ENCODE measurements around the gene TEX35. TPM values are rescaled to one million over a fixed set of nuclear protein-coding genes. Genes with fewer than 3 reads are reported as not detected.

Gene TEX35
- total RNA-seq, 3 donors from 2014 or later, result not detected

DNA sequence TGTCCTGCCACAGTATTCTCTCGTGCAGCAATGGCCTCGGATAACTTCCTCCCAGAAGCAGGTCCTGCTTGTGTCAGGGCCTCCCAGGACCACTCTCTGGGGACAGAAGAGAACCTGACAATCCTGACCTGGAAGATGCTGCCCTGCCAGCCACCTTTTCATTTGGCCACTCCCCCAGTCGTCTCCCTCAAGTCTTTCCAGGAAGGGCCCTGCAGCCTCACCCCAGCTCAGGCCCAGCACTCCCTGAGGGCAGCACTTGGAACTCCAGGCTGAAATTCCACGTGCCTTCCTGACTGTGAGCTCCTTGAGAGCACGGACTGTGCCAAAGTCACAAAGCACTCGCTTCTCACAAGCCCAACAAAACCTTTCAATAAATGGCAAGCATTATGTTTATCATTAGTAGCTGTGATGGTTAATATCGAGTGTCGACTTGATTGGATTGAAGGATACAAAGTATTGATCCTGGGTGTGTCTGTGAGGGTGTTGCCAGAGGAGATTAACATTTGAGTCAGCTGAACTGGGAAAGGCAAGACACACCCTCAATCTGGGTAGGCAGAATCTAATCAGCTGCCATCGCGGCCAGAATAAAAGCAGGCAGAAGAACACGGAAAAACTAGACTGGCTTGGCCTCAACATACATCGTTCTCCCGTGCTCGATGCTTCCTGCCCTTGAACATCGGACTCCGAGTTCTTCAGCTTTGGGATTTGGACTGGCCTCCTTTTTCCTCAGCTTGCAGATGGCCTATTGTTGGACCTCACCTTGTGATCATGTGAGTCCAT, 13.8 kb upstream of the TEX35 start:
- DNase-seq, result no peak
- no peaks in the 10 kb centered on the region for H3K9me3 ChIP-seq
- no peaks in the 10 kb centered on the region for H3K4me1 ChIP-seq (ENCODE audit: low read depth)
- ATAC-seq, result no peak
- TF ChIP-seq, protein P1, sequence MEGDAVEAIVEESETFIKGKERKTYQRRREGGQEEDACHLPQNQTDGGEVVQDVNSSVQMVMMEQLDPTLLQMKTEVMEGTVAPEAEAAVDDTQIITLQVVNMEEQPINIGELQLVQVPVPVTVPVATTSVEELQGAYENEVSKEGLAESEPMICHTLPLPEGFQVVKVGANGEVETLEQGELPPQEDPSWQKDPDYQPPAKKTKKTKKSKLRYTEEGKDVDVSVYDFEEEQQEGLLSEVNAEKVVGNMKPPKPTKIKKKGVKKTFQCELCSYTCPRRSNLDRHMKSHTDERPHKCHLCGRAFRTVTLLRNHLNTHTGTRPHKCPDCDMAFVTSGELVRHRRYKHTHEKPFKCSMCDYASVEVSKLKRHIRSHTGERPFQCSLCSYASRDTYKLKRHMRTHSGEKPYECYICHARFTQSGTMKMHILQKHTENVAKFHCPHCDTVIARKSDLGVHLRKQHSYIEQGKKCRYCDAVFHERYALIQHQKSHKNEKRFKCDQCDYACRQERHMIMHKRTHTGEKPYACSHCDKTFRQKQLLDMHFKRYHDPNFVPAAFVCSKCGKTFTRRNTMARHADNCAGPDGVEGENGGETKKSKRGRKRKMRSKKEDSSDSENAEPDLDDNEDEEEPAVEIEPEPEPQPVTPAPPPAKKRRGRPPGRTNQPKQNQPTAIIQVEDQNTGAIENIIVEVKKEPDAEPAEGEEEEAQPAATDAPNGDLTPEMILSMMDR (IDR thresholded peaks at IDR 0.05), result no peak
- H3K36me3 ChIP-seq (ENCODE audit: low read depth), result no peaks in the 10 kb centered on the region
- intact Hi-C loops (cut with DNase I, micrococcal nuclease), result no loop called here
- H3K4me3 ChIP-seq, result no peak overlapping the region

DNA sequence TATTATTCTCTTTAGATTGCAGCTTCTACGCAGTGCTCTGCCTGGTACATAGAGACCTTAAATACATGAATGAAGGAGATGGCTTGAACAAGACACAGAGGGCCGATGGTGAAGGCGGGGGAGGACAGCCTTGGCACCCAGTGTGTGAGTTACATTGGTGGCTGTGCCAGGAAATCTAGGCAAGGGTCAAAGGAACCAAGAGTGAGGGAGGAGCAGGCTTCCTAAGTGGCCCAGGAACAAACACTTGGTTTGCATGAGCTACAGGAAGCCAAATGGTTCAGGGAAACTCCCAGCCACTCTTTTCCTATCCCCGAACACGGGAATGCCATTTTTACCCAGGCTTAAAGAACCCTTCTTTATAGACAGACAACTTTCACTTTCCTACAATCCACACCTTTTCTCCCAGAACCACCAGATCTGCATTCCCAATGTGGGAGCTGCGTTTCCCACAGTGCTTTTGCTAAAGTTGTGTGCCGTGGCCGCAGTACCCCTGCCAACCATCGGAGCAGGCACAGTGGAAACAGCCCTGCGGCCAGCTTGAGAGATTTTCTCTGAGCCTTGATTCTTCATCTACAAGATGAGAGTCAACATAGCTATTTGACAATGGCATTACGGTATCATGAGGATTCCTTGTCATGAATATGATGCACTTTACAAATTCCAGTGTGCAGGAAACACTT, 12.7 kb upstream of the TEX35 start:
- Histone ChIP-seq H3K4me1 (ENCODE audit: low read depth) (no peaks in the 10 kb centered on the region), H3K36me3 (ENCODE audit: low read depth) (no peaks in the 10 kb centered on the region), H3K9me3 (no peaks in the 10 kb centered on the region), H3K4me3 (no peak overlapping the region)
- ATAC-seq (no peak), DNase-seq (no peak)
- TF ChIP-seq, protein P1 (IDR thresholded peaks at IDR 0.05), result no peak
- intact Hi-C loops (cut with DNase I, micrococcal nuclease), result loop anchor here (5.0 to 10.0 kb wide), 2 partner anchors 185 to 188 kb away; no protein-coding TSS in a partner anchor

DNA sequence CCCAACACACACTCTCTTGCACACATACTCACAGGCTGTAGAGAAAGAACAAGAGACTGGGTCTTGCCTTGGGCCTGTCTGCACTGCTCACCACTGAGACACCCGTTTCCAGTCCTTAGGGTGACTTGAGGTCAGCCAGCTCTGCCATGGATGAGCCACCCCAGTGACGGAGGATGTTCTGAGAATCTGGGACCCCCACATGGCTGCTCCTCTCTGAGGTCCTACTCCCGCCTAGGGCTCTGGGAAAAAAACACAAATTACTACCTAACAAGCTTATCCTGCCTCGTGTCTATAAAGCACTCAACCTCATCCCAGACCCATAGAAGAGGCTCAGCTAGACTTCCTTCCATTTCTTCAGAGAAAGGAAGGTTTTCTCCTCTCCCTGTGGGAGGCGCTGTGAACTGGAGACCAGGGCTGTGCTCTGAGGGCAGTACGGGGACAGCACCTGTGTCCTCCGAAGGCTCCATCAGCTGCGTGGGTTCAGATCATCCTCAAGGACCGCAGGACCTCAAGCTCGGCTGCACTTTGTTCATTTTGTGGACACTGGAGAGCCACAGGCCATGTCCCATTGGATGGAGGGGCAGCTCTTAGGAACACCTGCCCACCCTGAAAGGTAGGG, 11.9 kb upstream of the TEX35 start:
- Histone ChIP-seq H3K4me3 (no peak overlapping the region), H3K9me3 (no peaks in the 10 kb centered on the region), H3K36me3 (ENCODE audit: low read depth) (no peaks in the 10 kb centered on the region), H3K4me1 (ENCODE audit: low read depth) (no peaks in the 10 kb centered on the region)
- intact Hi-C loops (cut with DNase I, micrococcal nuclease), result loop anchor here (5.0 to 10.0 kb wide), 2 partner anchors 186 to 189 kb away; no protein-coding TSS in a partner anchor
- DNase-seq, result no peak
- TF ChIP-seq, protein P1 (IDR thresholded peaks at IDR 0.05), result no peak
- ATAC-seq, result no peak

DNA sequence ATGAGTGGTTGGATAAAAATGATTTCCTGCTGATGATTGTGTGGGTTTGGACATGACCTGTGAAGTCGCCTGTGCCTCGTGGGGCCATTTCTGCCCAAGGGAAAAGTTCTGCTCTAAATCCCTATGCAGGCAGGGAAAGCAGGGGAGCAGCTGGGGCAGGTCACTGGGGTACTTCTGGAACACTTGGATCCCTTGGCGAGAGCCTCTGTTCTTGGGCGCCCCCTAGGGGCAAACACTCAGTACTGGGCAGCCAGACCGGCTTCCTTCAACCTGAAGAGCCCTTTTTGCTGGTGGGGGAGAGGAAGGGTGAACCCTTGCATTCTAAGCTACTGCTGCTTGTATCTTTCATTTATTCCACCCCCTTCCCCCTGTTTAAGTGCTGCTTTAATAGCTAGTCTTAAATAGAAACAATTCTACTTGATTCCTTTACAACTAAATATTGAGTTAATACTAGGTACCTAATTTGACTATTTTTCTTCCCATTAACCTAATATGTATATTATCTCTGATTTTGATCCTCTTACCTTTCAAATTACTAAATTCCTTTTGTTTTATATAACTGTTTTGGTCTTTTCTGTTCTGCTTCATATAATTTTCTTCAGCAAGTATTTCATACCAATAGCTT, 11.1 kb upstream of the TEX35 start:
- TF ChIP-seq, protein P1 (IDR thresholded peaks at IDR 0.05), result peak; percentile 92
- ATAC-seq (peak; percentile 80), DNase-seq (peak; percentile 59 to 82 (median 78))
- Histone ChIP-seq H3K4me1 (ENCODE audit: low read depth) (no peaks in the 10 kb centered on the region), H3K9me3 (no peaks in the 10 kb centered on the region), H3K36me3 (ENCODE audit: low read depth) (no peaks in the 10 kb centered on the region), H3K4me3 (no peak overlapping the region)
- intact Hi-C loops (cut with DNase I, micrococcal nuclease), result loop anchor here (5.0 to 10.0 kb wide), 2 partner anchors 187 to 190 kb away; no protein-coding TSS in a partner anchor

DNA sequence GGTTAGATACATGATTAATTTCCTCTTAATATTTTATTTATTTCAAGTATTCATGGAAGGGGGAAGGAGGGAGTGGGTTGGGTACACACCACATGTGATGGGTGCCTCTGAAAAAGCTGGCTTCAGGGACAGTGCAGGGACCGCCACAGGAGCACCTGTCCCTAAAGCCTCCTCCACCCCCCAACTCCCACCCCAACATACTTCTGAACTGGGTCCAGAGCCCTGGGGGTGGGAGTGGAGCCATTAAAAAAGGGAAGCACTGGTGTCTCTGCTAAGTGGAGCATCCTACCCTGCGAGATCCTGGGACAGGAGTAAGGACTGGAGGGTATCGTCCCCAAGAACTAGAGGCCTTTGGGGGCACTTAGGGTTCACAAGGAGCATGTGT, 10.6 kb upstream of the TEX35 start:
- DNase-seq, result no peak
- ATAC-seq, result no peak
- Histone ChIP-seq H3K4me1 (ENCODE audit: low read depth) (no peaks in the 10 kb centered on the region), H3K4me3 (no peak overlapping the region), H3K36me3 (ENCODE audit: low read depth) (no peaks in the 10 kb centered on the region), H3K9me3 (no peaks in the 10 kb centered on the region)
- TF ChIP-seq, protein P1 (IDR thresholded peaks at IDR 0.05), result no peak
- intact Hi-C loops (cut with DNase I, micrococcal nuclease), result loop anchor here (5.0 to 10.0 kb wide), 2 partner anchors 188 to 190 kb away; no protein-coding TSS in a partner anchor

Measured in mucosa of descending colon (tissue), 3 donors.